ENCODE results near the gene SMIM24. TPM values are rescaled to one million over a fixed set of nuclear protein-coding genes. Genes with fewer than 3 reads are reported as not detected.

The SMIM24 gene
- total RNA-seq, 1 donor from 2014 or later: not detected

GRCh38 chr19:3499738-3500428 lies 19.6 kb upstream of the SMIM24 start:
- no peak for DNase-seq (ENCODE audit: low read depth in 2 of 2)

DNA sequence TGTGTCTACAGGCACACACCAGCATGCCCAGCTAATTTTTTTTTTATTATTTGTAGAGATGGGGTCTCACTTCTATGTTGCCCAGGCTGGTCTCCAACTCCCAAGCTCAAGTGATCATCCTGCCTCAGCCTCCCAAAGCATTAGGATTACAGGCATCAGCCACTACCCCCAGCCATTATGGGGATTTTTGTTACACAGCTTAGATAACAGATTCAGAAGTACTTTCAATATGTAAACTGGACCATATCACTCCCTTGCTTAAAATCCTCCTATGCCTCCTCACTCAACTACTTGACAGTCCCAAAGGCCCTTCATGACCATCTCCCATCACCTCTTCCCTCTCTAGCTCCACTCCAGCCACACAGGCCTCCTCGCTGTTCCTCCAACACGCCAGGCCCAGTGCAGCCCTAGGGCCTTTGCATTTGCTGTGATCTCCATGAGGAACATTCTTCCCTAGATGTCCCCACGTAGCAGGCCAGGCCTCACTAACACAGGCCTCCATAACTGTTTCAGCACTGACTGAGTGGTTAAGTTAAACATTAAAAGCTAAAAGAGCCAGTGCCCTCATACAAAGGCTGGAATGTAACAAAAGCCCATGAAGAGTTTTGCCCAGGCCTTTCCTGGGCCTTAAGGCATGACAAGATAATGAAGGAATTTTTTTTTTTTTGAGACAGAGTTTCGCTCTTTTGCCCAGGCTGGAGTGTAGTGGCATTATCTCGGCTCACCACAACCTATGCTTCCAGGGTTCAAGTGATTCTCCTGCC lies 17.6 kb upstream of the SMIM24 start:
- DNase-seq (ENCODE audit: low read depth in 2 of 2): no peak

DNA sequence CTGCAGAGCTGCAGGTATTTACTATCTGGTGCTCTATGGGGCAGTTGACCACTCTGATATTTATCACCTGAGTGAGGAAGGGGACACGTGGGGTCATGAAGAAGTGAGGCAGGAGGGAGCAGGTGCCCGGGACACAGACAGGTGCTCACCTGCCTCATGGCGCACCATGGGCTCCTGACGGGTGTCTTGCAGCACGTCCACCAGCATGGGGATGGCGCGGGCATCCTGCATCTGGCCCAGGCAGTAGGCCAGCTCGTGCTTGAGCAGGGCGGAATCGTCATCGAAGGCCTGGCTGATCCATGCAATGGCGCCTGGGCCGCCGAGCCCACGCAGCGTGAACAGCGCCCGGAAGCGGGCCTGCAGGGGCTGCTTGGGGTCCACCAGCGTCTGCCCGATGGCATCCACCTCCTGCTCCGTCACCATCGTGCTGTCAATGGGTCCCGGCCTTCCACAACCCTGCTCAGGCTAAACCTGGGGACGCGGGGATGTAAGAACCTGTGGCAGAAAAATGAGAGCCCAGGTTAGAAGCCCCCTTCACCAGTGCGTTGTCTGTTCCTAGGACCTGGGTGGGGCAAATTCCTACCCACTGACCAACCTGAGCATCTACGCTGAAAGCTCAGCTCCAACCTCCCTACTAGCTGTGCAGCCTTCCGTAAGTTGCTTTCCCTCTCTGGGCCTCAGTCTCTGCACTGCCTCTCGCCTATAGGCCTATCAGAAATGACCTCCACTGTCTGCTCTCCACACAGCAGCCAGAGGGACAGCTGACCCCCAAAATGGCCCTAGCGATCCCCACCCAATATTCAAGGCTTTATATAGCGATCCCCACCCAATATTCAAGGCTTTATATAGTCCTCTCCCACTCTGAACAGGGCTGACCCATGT lies 16.3 kb upstream of the SMIM24 start:
- no peak for DNase-seq (ENCODE audit: low read depth in 2 of 2)

DNA sequence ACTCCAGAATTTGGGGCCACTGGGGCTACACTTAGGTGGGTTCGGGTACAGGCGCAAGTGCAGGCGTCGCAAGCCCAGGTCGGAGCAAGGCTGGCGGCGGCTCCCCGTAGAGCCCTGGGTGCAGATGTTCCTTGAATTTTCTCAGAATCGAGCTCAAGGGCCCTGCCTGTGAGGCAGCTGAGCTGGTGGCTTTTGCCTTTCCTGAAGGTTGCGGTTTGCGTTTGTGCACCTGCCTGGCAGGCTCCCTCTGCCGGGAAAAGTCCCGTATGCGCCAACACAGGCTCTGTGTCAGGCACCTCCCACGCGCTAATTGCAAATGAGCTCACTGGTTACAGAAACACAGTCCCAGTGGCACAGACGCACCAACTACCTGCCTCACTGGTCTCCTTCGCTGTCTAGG lies 14.2 kb upstream of the SMIM24 start:
- DNase-seq (ENCODE audit: low read depth in 2 of 2): no peak

DNA sequence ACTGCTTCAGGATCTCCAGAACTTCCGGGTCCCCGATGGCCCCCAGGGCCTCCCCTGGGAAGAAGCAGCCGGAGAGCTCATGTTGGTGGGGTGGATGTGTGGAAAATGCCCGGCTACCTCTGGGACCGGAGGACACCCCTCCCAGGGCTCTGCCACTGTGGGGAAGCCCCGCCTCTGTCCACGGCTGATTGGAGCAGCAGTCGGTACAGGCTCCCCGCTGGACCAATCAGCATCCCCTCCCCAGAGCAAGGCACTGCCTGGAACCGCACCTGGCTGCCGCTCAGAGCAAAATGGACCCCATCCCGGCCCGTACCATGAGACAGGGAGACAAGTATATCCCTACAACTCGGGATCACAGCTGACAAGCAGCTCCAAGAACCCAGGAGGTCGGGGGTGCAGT lies 13.7 kb upstream of the SMIM24 start:
- no peak for DNase-seq (ENCODE audit: low read depth in 2 of 2)

DNA sequence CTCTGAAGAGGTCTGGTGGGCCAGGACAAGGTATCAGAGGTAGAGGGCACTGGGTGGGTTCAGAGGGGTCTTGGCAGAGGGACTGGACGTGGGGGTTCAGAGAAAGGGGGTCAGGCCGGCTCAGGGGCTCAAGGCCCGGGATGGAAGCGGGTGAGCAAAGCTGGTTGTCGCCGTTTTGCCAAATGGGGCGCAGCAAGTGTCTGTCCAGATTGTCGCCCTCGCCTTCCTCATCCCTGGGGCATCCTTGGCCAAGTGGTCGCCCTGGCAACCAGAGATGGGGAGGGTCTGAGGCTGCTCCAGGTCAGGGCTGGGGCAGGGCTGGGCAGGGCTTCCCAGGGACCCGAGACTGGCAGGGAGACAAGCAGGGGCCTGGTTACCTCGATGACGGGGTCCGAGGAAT lies 13.3 kb upstream of the SMIM24 start:
- DNase-seq (ENCODE audit: low read depth in 2 of 2): no peak

DNA sequence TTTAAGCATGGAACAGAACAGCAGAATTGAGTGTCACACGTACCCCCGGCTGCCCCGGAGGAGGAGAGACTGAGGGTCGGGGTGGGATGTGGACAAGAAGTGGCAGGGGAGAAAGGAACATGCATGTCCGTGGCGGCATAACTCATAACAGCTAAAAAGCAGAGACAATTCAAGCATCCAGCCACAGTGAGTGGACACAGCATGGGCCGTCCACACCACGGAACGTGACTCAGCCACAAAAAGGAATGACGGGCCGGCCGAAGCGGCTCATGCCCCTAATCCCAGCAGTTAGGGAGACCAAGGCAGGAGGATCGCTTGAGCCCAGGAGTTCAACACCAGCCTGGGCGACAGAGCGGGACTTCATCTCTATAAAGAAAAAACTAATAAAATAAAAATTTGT lies 12.6 kb upstream of the SMIM24 start:
- no peak for DNase-seq (ENCODE audit: low read depth in 2 of 2)

- no peak for DNase-seq (ENCODE audit: low read depth in 2 of 2)
These were observed 12.0 kb upstream of the SMIM24 start for GRCh38 chr19:3492131-3492839.

DNA sequence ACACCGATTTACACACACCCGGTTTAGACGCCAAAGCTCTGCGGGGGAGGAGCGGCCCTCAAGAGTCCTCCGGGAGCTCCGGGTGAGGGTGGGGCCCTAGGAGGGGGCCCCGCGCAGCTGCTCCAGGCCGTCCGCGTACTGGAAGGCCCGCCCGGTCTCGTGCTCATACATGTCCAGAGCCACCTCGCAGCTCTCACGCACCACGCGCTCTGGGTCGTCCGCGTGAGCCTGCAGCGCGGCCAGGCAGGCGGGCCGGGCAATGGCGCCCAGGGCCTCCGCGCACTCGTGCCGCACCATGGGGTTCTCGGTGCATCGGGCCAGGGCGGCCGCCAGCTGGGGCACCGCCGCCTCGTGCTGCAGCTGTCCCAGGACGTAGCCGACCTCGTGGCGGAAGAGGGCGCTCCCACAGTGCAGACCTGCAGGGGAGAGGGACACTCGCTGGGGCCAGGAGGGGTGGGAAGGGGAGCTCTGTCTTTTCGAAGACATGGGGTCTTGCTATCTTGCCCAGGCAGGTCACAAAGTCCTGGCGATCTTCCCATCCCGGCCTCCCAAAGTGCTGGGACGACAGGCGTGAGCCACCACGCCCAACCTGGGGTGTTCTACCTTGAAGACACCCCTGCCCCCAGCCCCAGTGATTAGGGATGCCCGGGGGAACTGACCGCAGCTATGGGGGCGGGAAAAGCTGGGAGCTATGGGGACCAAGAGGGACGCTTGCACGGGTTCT lies 11.2 kb upstream of the SMIM24 start:
- no peak for DNase-seq (ENCODE audit: low read depth in 2 of 2)

DNA sequence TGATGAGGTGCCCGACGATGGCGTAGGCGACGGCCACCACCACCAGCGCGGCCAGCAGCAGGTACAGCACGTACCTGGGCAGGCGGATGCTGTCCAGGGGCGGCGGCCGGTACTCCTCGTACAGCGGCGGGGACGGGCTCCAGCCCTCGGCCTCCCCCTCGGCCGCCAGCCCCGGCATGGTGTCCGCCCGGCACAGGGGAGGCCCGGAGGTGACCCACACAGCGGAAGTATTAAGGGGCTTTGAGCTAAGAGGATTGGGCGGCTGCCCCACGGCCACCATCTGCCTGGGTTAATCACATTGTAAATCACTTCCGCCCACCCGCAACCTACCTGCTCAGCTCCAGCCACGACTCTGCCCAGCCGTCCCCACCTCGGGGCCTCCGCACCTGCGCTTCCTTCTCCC lies 2.9 kb upstream of the SMIM24 start, which contains the start of gene SMIM44:
SMIM44 (minus strand) TSS at position 216 of the 403 bp plus-strand sequence; CDS start at position 178, 38 bp downstream.
- no peak for DNase-seq (ENCODE audit: low read depth in 2 of 2)

DNA sequence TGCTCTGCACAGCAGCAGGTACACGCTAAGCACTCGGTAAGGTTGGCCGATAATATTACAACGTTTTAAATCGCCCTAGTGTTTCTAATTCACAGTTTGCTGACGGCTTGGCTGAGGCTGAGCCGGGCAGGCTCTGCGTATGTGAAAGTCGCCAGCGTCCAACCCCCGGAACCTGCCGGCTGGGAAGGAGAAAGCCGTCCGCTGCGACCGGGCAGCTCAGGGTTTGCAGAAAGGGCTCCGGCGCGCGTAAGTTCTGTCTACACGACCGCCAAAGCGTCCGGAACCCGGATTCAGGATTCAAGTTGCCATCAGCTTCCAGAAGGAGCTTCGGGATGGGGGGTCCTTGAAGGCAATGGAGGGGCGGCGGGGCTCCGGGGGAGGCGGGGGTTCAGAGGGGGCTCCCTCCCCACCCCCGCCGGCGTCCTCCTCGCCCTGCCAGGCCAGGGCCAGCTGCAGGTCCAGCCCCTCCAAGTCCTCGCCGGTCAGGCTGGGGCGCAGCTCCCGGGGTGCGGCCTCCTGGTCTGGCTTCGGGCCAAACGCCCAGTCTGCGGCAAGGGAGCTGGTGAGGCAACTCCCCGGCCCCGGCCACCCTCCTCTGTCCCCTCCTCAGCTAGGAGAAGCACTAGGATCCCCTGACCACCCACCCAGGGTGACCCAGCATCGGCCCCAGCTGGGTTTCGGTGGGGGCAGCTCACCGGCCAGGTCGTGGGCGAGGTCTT lies 2.3 kb upstream of the SMIM24 start:
- no peak for DNase-seq (ENCODE audit: low read depth in 2 of 2)

DNA sequence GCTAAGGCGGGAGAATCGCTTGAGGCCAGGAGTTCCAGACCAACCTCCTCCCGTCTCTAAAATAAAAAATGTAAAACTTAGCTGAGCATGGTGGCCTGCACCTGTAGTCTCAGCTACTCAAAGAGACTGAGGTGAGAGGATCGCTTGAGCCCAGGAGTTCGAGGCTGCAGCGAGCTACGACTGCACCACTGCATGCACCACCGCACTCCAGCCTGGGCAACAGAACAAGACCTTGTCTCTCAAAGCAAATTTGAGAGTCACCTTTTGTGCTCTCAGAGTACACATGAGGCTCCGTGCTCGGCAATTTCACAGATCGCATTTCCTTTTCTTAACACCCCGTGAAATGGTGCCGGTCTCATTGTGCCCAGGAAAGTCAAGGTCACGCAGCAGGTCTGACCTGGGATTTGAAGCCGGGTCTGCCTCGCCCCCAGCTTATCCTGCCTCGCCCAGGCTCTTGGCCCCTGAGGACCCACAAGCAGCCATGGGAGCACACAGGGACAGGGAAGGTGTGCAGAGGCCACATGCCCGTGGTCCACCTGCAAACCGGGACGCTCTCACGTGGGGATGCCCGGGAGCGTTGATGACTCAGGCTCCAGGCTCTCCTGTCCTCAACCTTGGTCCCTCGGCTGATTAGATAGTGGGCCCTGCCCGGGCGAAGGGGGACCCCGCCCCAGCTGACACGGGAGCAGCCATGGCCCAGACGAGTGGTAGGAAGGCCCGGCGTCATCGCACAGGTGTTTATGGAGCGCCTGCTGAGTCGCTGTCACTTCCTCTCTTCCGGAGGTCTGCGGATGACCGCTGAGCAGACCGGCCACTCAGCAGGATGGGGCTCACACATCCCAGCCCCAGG lies 1.1 kb upstream of the SMIM24 start:
- DNase-seq (ENCODE audit: low read depth in 2 of 2): no peak

- peak in 1 of 2 donors; percentile 14 for DNase-seq (ENCODE audit: low read depth in 2 of 2)
These were observed 500 bp downstream of the SMIM24 start for GRCh38 chr19:3479834-3480215.

DNA sequence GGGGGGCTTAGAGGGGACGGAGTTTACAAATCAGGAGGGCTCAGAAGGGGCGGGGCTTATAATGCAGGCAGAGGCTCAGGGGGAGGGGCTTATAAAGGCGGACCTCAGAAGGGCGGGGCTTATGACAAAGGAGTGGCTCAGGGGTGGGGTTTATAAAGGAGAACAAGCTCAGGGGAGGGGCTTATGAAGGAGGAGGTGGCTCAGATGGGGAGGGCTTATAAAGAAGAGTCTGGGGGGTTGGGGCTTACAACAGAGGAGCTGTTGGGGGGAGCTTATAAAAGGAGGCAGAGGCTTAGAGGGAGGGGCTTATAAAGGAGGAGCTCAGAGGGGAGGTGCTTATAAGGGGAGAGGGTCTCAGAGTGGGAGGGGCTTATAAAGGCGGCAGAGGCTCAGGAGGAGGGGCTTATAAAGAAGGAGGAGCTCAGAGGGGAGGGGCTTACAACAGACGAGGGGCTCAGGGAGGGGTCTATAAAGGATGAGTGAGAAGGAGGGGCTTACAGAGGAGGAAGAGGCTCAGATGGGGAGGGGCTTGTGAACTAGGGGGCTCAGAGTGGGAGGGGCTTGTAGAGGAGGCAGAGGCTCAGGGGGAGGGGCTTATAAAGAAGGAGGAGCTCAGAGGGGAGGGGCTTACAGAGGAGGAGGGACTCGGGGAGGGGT lies 1.0 kb downstream of the SMIM24 start:
- peak in 1 of 2 donors; percentile 19 for DNase-seq (ENCODE audit: low read depth in 2 of 2)

DNA sequence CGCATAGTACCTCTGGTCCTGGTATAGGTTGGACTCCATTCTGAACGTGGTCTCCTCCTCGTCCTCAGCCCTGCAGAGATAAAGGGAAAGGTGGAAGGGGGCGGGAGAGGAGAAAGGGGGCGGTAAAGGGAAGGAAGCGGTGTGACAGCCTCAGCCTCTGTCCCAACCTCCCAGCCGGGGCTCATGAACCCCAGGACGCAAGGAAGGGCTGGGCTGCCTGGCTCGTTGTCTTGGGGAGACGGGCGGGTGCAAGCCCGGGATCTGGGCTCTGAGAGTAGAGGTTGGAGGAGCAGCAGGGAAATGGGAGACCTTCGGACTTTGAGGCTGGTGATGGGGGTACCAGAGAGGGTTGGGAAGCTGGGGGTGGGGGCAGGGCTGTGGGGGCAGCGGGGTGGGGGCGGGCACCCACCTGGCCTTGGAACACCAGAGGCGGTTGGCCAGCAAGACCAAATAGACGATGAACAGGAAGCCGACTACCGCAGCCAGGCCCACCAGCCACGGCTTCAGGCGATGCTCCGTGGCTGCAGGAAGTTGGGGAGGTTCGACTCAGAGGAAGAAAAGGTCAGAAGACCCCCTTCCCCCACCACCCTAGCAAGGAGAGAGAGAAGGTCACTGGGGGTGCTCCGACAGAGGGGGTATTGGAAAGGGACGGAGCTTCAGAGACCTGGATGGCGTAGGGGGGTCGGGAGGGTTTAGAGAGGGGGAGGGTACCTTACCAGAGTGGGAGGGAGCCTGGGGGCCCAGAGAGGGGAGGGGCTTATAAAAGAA lies 1.7 kb downstream of the SMIM24 start:
- DNase-seq (ENCODE audit: low read depth in 2 of 2): no peak

DNA sequence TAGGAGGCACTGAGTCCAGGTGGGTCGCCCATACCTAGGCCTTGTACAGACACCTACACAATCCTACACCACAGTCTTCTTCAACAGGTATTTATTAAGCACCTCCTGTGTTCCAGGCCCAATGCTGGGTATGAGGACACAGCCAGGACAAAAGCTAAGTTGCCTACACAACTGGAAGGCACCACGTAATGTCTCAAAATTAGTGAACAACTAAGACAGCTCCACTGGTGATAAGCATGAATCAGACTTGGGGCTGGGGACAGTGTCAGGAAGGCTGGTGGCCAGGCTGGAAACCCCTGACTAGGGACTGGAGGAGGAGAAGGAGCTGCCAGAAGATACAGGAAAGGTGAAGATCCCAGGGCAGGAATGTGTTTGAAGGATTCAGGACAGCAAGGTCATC lies 2.4 kb downstream of the SMIM24 start:
- DNase-seq (ENCODE audit: low read depth in 2 of 2): no peak

DNA sequence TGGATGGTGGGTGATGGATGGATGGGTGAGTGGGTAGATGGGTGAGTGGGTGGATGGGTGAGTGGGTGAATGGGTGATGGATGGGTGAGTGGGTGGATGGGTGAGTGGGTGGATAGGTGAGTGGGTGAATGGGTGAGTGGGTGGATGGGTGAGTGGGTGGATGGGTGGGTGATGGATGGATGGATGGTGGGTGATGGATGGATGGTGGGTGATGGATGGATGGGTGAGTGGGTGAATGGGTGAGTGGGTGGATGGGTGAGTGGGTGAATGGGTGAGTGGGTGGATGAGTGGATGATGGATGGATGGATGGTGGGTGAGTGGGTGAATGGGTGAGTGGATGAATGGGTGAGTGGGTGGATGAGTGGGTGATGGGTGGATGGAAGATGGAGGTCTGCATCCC lies 2.8 kb downstream of the SMIM24 start:
- no peak for DNase-seq (ENCODE audit: low read depth in 2 of 2)

DNA sequence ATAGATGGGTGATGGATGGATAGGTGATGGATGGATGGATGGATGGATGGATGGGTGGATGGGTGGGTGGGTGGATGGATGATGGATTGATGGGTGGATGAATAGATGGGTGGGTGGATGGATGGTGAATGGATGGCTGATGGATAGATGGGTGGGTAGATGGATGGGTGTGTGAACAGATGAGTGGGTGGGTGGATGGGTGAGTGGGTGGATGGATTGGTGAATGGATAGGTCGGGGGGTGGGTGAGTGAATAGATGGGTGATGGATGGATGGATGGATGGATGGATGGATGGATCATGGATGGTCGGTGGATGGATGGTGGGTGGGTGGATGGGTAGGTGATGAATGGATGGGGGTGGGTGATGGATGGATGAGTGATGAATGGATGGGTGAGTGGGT lies 3.5 kb downstream of the SMIM24 start:
- no peak for DNase-seq (ENCODE audit: low read depth in 2 of 2)
